HepG2 (cell line): ENCODE results near the gene CHST6. TPM values are rescaled to one million over a fixed set of nuclear protein-coding genes. Genes with fewer than 3 reads are reported as not detected.

Experiments
- ARNT ChIP-seq: fragments of 450-650 bp; IDR thresholded peaks from 2 replicates; pipeline ENCODE4 v1.6.1; 2017
- ATAD3A ChIP-seq: sonication (generic); formaldehyde crosslinking; IDR thresholded peaks from 2 replicates; pipeline ENCODE4 v1.4.0; 2020; ENCODE audit warnings: missing genetic modification reagents
- ATF7-NPFF ChIP-seq: sonication (generic); formaldehyde crosslinking; IDR thresholded peaks from 2 replicates; pipeline ENCODE4 v1.8.1; 2023; ENCODE audit warnings: mild to moderate bottlenecking, low read depth, missing genetic modification reagents, moderate library complexity
- CC2D1A ChIP-seq: sonication (generic); formaldehyde crosslinking; IDR thresholded peaks from 2 replicates; pipeline ENCODE4 v1.8.1; 2023; ENCODE audit warnings: mild to moderate bottlenecking, missing genetic modification reagents
- ELF3 ChIP-seq: IDR thresholded peaks from 2 replicates; pipeline ENCODE4 v1.6.1; 2016; ENCODE audit warnings: missing genetic modification reagents, missing compliant biosample characterization
- FOXJ3 ChIP-seq: sonication (generic); formaldehyde crosslinking; IDR thresholded peaks from 2 replicates; pipeline ENCODE4 v1.4.0; 2020; ENCODE audit warnings: missing genetic modification reagents, mild to moderate bottlenecking, borderline replicate concordance
- HNRNPK ChIP-seq: fragments of 200-400 bp; formaldehyde crosslinking; IDR thresholded peaks from 2 replicates; pipeline ENCODE4 v1.6.1; 2018; ENCODE audit warnings: low read length, low read depth, moderate library complexity, mild to moderate bottlenecking; ENCODE audit not compliant: poor library complexity, severe bottlenecking
- IKZF1 ChIP-seq: fragments of 450-650 bp; IDR thresholded peaks from 2 replicates; pipeline ENCODE4 v1.7.1; 2016
- JARID2 ChIP-seq: sonication (generic); formaldehyde crosslinking; IDR thresholded peaks from 2 replicates; pipeline ENCODE4 v1.8.1; 2023; ENCODE audit warnings: missing genetic modification reagents, inconsistent platforms; ENCODE audit not compliant: insufficient replicate concordance
- MAFF ChIP-seq: IDR thresholded peaks from 2 replicates; pipeline ENCODE4 v1.6.1; 2011; ENCODE audit warnings: low read depth, low read length, improper control_type of control experiment
- MLX ChIP-seq: IDR thresholded peaks from 2 replicates; pipeline ENCODE4 v1.6.1; 2016
- PBX3 ChIP-seq: sonication (generic); formaldehyde crosslinking; IDR thresholded peaks from 2 replicates; pipeline ENCODE4 v1.8.1; 2023; ENCODE audit warnings: missing genetic modification reagents, inconsistent platforms, borderline replicate concordance
- PHF21A ChIP-seq: sonication (generic); formaldehyde crosslinking; IDR thresholded peaks from 2 replicates; pipeline ENCODE4 v1.5.0; 2020; ENCODE audit warnings: mild to moderate bottlenecking, missing genetic modification reagents
- PITX1 ChIP-seq: sonication (generic); formaldehyde crosslinking; IDR thresholded peaks from 2 replicates; pipeline ENCODE4 v1.5.1; 2020; ENCODE audit warnings: mild to moderate bottlenecking, missing genetic modification reagents
- SATB2 ChIP-seq: sonication (generic); formaldehyde crosslinking; IDR thresholded peaks from 2 replicates; pipeline ENCODE4 v1.5.0; 2020; ENCODE audit warnings: missing genetic modification reagents
- TMF1 ChIP-seq: sonication (generic); formaldehyde crosslinking; IDR thresholded peaks from 2 replicates; pipeline ENCODE4 v1.8.1; 2022; ENCODE audit warnings: low read depth, missing genetic modification reagents
- YY1 ChIP-seq: IDR thresholded peaks from 2 replicates; pipeline ENCODE4 v1.6.1; 2011; ENCODE audit warnings: low read length, low read depth, moderate library complexity, mild to moderate bottlenecking; ENCODE audit not compliant: insufficient read depth, insufficient replicate concordance
- ZBTB1 ChIP-seq: sonication (generic); formaldehyde crosslinking; IDR thresholded peaks from 2 replicates; pipeline ENCODE4 v1.4.0; 2020; ENCODE audit warnings: missing genetic modification reagents, borderline replicate concordance
- ZFP41 ChIP-seq: sonication (generic); formaldehyde crosslinking; IDR thresholded peaks from 2 replicates; pipeline ENCODE4 v1.4.0; 2020; ENCODE audit warnings: mild to moderate bottlenecking, missing genetic modification reagents, borderline replicate concordance
- ZNF264 ChIP-seq: sonication (generic); formaldehyde crosslinking; IDR thresholded peaks from 2 replicates; pipeline ENCODE4 v1.4.0; 2020; ENCODE audit warnings: missing genetic modification reagents
- ZNF446 ChIP-seq: sonication (generic); formaldehyde crosslinking; IDR thresholded peaks from 2 replicates; pipeline ENCODE4 v1.5.0; 2020; ENCODE audit warnings: mild to moderate bottlenecking, missing genetic modification reagents
- ZNF530 ChIP-seq: sonication (generic); formaldehyde crosslinking; IDR thresholded peaks from 2 replicates; pipeline ENCODE4 v1.5.0; 2020; ENCODE audit warnings: low read depth, mild to moderate bottlenecking, missing genetic modification reagents
- ZNF597 ChIP-seq: sonication (generic); formaldehyde crosslinking; IDR thresholded peaks from 2 replicates; pipeline ENCODE4 v1.5.0; 2020; ENCODE audit warnings: missing genetic modification reagents
- ZNF629 ChIP-seq: sonication (generic); formaldehyde crosslinking; conservative IDR thresholded peaks from 2 replicates; pipeline ENCODE4 v1.5.0; 2020; ENCODE audit warnings: missing genetic modification reagents
- ZNF713 ChIP-seq: sonication (generic); formaldehyde crosslinking; IDR thresholded peaks from 2 replicates; pipeline ENCODE4 v1.4.0; 2020; ENCODE audit warnings: mild to moderate bottlenecking, missing genetic modification reagents
- ZNF747 ChIP-seq: sonication (generic); formaldehyde crosslinking; IDR thresholded peaks from 2 replicates; pipeline ENCODE4 v1.8.1; 2023; ENCODE audit warnings: missing genetic modification reagents, mild to moderate bottlenecking, borderline replicate concordance
- polyA plus RNA-seq, 8 experiments: library from polyadenylated mRNA; depleted of rRNA in 3 of 8; stranded (reverse) in 7 of 8; unstranded in 1 of 8; fragments of >200 nt; fragmentation: Illumina TruSeq in 4 of 8; extraction: Trizol in 4 of 8; gene quantifications; 2 replicates each; pipeline versions ENCODE4 v1.2.1 to v1.2.3, GENCODE V29; 2011 to 2016; ENCODE audit warnings: low read depth in 4 of 8, missing spikeins in 1 of 8, mixed read lengths in 1 of 8; ENCODE audit not compliant: insufficient read depth in 1 of 8
- total RNA-seq, 5 experiments: library from RNA; depleted of rRNA; stranded (reverse); fragments of >200 nt; fragmentation: Illumina TruSeq; extraction: Trizol; gene quantifications; 2 replicates each; pipeline ENCODE4 v1.2.3, GENCODE V29; 2016; ENCODE audit warnings: low read depth in 1 of 5

CHST6 gene
- total and polyA plus RNA-seq, 2 of the 13 experiments (the other 11 are each of a cell fraction or from before 2014, with no cell fraction given), result 0.18 to 0.91 TPM

- no peak; the same call in none of the 2 replicates for TF ChIP-seq ELF3 (CRISPR knock-in tag)
- peak; percentile 92; the same call in 1 of the 2 replicates for TF ChIP-seq ZNF713
- TF ChIP-seq ATF7-NPFF (CRISPR knock-in tag), result peak; percentile 98
- 0 out of 2 replicates have a peak, but pooled peaks have one; percentile 29 for TF ChIP-seq PBX3
- no peak for TF ChIP-seq ZNF747 (CRISPR knock-in tag)
- peak; percentile 58; the same call in 1 of the 2 replicates for TF ChIP-seq ZNF264
- TF ChIP-seq ZNF446, result peak; percentile 98
- TF ChIP-seq ZNF629 (CRISPR knock-in tag), result peak; percentile 43; the same call in 1 of the 2 replicates
- no peak for TF ChIP-seq ARNT
- peak; percentile 97 for TF ChIP-seq ZFP41 (CRISPR knock-in tag)
- TF ChIP-seq ZNF530 (CRISPR knock-in tag), result peak; percentile 89; the same call in 1 of the 2 replicates
- no peak for TF ChIP-seq FOXJ3 (CRISPR knock-in tag)
- peak; percentile 64; the same call in 1 of the 2 replicates for TF ChIP-seq CC2D1A
- TF ChIP-seq SATB2, result peak; percentile 94
- TF ChIP-seq JARID2, result peak; percentile 18
- TF ChIP-seq HNRNPK, result peak; percentile 45
- no peak for TF ChIP-seq MAFF
- peak; percentile 97 for TF ChIP-seq TMF1 (CRISPR knock-in tag)
- TF ChIP-seq IKZF1, result no peak
- peak; percentile 64 for TF ChIP-seq YY1
- TF ChIP-seq ATAD3A (CRISPR knock-in tag), result no peak
- peak; percentile 76; the same call in 1 of the 2 replicates for TF ChIP-seq PITX1 (CRISPR knock-in tag)
- TF ChIP-seq PHF21A (CRISPR knock-in tag), result no peak; the same call in 1 of the 2 replicates
- TF ChIP-seq ZNF597 (CRISPR knock-in tag), result no peak
- TF ChIP-seq MLX (CRISPR knock-in tag), result peak; percentile 50; the same call in 1 of the 2 replicates
- TF ChIP-seq ZBTB1 (CRISPR knock-in tag), result no peak; the same call in 1 of the 2 replicates
Observed at GRCh38 chr16:75432828-75433731, 62.2 kb downstream of the CHST6 start, which contains the start of gene CFDP1 (continued).
